ENCODE data around the gene FAR1.

Gene FAR1

GRCh38 chr11:13685461-13686108 is 17.1 kb downstream of the FAR1 start:
- Histone ChIP-seq H3K27ac (ENCODE audit: low read depth, low read length) (no peak overlapping the region), H3K4me3 (ENCODE audit: low read depth in 1 of 5, low read length in 5 of 5) (no peak overlapping the region), H3K4me1 (ENCODE audit: control insufficient read depth in 5 of 5, insufficient read depth in 5 of 5, low read length in 5 of 5) (peaks cover 0 to 15% (median 3%) of the 10 kb centered on the region in 5 donors), H3K9ac (ENCODE audit: low read length in 5 of 5) (no peak overlapping the region), H3K27me3 (ENCODE audit: control insufficient read depth in 5 of 5, insufficient read depth in 4 of 5, low read length in 5 of 5) (no peaks in the 10 kb centered on the region), H3K36me3 (ENCODE audit: control insufficient read depth in 5 of 5, insufficient read depth in 5 of 5, low read length in 5 of 5) (no peaks in the 10 kb centered on the region), H3K9me3 (ENCODE audit: control insufficient read depth in 5 of 5, low read length in 5 of 5) (no peaks in the 10 kb centered on the region)

- Histone ChIP-seq H3K4me3 (ENCODE audit: low read depth in 1 of 5, low read length in 5 of 5) (no peak overlapping the region), H3K36me3 (ENCODE audit: control insufficient read depth in 5 of 5, insufficient read depth in 5 of 5, low read length in 5 of 5) (no peaks in the 10 kb centered on the region), H3K27ac (ENCODE audit: low read depth, low read length) (no peak overlapping the region), H3K4me1 (ENCODE audit: control insufficient read depth in 5 of 5, insufficient read depth in 5 of 5, low read length in 5 of 5) (peaks cover 0 to 15% (median 0%) of the 10 kb centered on the region in 5 donors), H3K9ac (ENCODE audit: low read length in 5 of 5) (no peak overlapping the region), H3K27me3 (ENCODE audit: control insufficient read depth in 5 of 5, insufficient read depth in 4 of 5, low read length in 5 of 5) (no peaks in the 10 kb centered on the region), H3K9me3 (ENCODE audit: control insufficient read depth in 5 of 5, low read length in 5 of 5) (no peaks in the 10 kb centered on the region)
Observed at GRCh38 chr11:13686776-13687175, 18.3 kb downstream of the FAR1 start.

GRCh38 chr11:13687271-13687670 is 18.8 kb downstream of the FAR1 start:
- Histone ChIP-seq H3K36me3 (ENCODE audit: control insufficient read depth in 5 of 5, insufficient read depth in 5 of 5, low read length in 5 of 5) (no peaks in the 10 kb centered on the region), H3K4me3 (ENCODE audit: low read depth in 1 of 5, low read length in 5 of 5) (no peak overlapping the region), H3K27ac (ENCODE audit: low read depth, low read length) (no peak overlapping the region), H3K9me3 (ENCODE audit: control insufficient read depth in 5 of 5, low read length in 5 of 5) (no peaks in the 10 kb centered on the region), H3K9ac (ENCODE audit: low read length in 5 of 5) (no peak overlapping the region), H3K4me1 (ENCODE audit: control insufficient read depth in 5 of 5, insufficient read depth in 5 of 5, low read length in 5 of 5) (peaks cover 0 to 11% (median 0%) of the 10 kb centered on the region in 5 donors), H3K27me3 (ENCODE audit: control insufficient read depth in 5 of 5, insufficient read depth in 4 of 5, low read length in 5 of 5) (no peaks in the 10 kb centered on the region)

- no peaks in the 10 kb centered on the region for H3K27me3 ChIP-seq (ENCODE audit: control insufficient read depth in 5 of 5, insufficient read depth in 4 of 5, low read length in 5 of 5)
- peaks cover 0 to 11% (median 2%) of the 10 kb centered on the region in 5 donors for H3K36me3 ChIP-seq (ENCODE audit: control insufficient read depth in 5 of 5, insufficient read depth in 5 of 5, low read length in 5 of 5)
- no peak overlapping the region for H3K9ac ChIP-seq (ENCODE audit: low read length in 5 of 5)
- no peak overlapping the region for H3K27ac ChIP-seq (ENCODE audit: low read depth, low read length)
- no peaks in the 10 kb centered on the region for H3K4me1 ChIP-seq (ENCODE audit: control insufficient read depth in 5 of 5, insufficient read depth in 5 of 5, low read length in 5 of 5)
- H3K4me3 ChIP-seq (ENCODE audit: low read depth in 1 of 5, low read length in 5 of 5) = no peak overlapping the region
- H3K9me3 ChIP-seq (ENCODE audit: control insufficient read depth in 5 of 5, low read length in 5 of 5) = no peaks in the 10 kb centered on the region
Observed at GRCh38 chr11:13691286-13691899, 22.9 kb downstream of the FAR1 start.

GRCh38 chr11:13692172-13692571 is 23.7 kb downstream of the FAR1 start:
- H3K4me1 ChIP-seq (ENCODE audit: control insufficient read depth in 5 of 5, insufficient read depth in 5 of 5, low read length in 5 of 5) = no peaks in the 10 kb centered on the region
- H3K9me3 ChIP-seq (ENCODE audit: control insufficient read depth in 5 of 5, low read length in 5 of 5) = no peaks in the 10 kb centered on the region
- no peaks in the 10 kb centered on the region for H3K27me3 ChIP-seq (ENCODE audit: control insufficient read depth in 5 of 5, insufficient read depth in 4 of 5, low read length in 5 of 5)
- H3K27ac ChIP-seq (ENCODE audit: low read depth, low read length) = no peak overlapping the region
- no peak overlapping the region for H3K4me3 ChIP-seq (ENCODE audit: low read depth in 1 of 5, low read length in 5 of 5)
- no peak overlapping the region for H3K9ac ChIP-seq (ENCODE audit: low read length in 5 of 5)
- peaks cover 0 to 16% (median 6%) of the 10 kb centered on the region in 5 donors for H3K36me3 ChIP-seq (ENCODE audit: control insufficient read depth in 5 of 5, insufficient read depth in 5 of 5, low read length in 5 of 5)

GRCh38 chr11:13694115-13694514 is 25.6 kb downstream of the FAR1 start:
- H3K9ac ChIP-seq (ENCODE audit: low read length in 5 of 5) = no peak overlapping the region
- H3K4me3 ChIP-seq (ENCODE audit: low read depth in 1 of 5, low read length in 5 of 5) = no peak overlapping the region
- no peak overlapping the region for H3K27ac ChIP-seq (ENCODE audit: low read depth, low read length)
- no peaks in the 10 kb centered on the region for H3K9me3 ChIP-seq (ENCODE audit: control insufficient read depth in 5 of 5, low read length in 5 of 5)
- H3K4me1 ChIP-seq (ENCODE audit: control insufficient read depth in 5 of 5, insufficient read depth in 5 of 5, low read length in 5 of 5) = no peaks in the 10 kb centered on the region
- H3K27me3 ChIP-seq (ENCODE audit: control insufficient read depth in 5 of 5, insufficient read depth in 4 of 5, low read length in 5 of 5) = no peaks in the 10 kb centered on the region
- peaks cover 0 to 16% (median 6%) of the 10 kb centered on the region in 5 donors for H3K36me3 ChIP-seq (ENCODE audit: control insufficient read depth in 5 of 5, insufficient read depth in 5 of 5, low read length in 5 of 5)

- Histone ChIP-seq H3K27me3 (ENCODE audit: control insufficient read depth in 5 of 5, insufficient read depth in 4 of 5, low read length in 5 of 5) (no peaks in the 10 kb centered on the region), H3K27ac (ENCODE audit: low read depth, low read length) (no peak overlapping the region), H3K4me3 (ENCODE audit: low read depth in 1 of 5, low read length in 5 of 5) (no peak overlapping the region), H3K9ac (ENCODE audit: low read length in 5 of 5) (no peak overlapping the region), H3K36me3 (ENCODE audit: control insufficient read depth in 5 of 5, insufficient read depth in 5 of 5, low read length in 5 of 5) (peaks cover 0 to 22% (median 6%) of the 10 kb centered on the region in 5 donors), H3K9me3 (ENCODE audit: control insufficient read depth in 5 of 5, low read length in 5 of 5) (no peaks in the 10 kb centered on the region), H3K4me1 (ENCODE audit: control insufficient read depth in 5 of 5, insufficient read depth in 5 of 5, low read length in 5 of 5) (no peaks in the 10 kb centered on the region)
Observed at GRCh38 chr11:13695886-13696285, 27.4 kb downstream of the FAR1 start.

- peaks cover 0 to 29% (median 13%) of the 10 kb centered on the region in 5 donors for H3K36me3 ChIP-seq (ENCODE audit: control insufficient read depth in 5 of 5, insufficient read depth in 5 of 5, low read length in 5 of 5)
- H3K9me3 ChIP-seq (ENCODE audit: control insufficient read depth in 5 of 5, low read length in 5 of 5) = no peaks in the 10 kb centered on the region
- no peak overlapping the region for H3K4me3 ChIP-seq (ENCODE audit: low read depth in 1 of 5, low read length in 5 of 5)
- H3K4me1 ChIP-seq (ENCODE audit: control insufficient read depth in 5 of 5, insufficient read depth in 5 of 5, low read length in 5 of 5) = no peaks in the 10 kb centered on the region
- no peak overlapping the region for H3K27ac ChIP-seq (ENCODE audit: low read depth, low read length)
- H3K9ac ChIP-seq (ENCODE audit: low read length in 5 of 5) = no peak overlapping the region
- H3K27me3 ChIP-seq (ENCODE audit: control insufficient read depth in 5 of 5, insufficient read depth in 4 of 5, low read length in 5 of 5) = no peaks in the 10 kb centered on the region
Observed at GRCh38 chr11:13697710-13698109, 29.2 kb downstream of the FAR1 start.

- peaks cover 0 to 29% (median 16%) of the 10 kb centered on the region in 5 donors for H3K36me3 ChIP-seq (ENCODE audit: control insufficient read depth in 5 of 5, insufficient read depth in 5 of 5, low read length in 5 of 5)
- H3K27me3 ChIP-seq (ENCODE audit: control insufficient read depth in 5 of 5, insufficient read depth in 4 of 5, low read length in 5 of 5) = no peaks in the 10 kb centered on the region
- no peaks in the 10 kb centered on the region for H3K9me3 ChIP-seq (ENCODE audit: control insufficient read depth in 5 of 5, low read length in 5 of 5)
- no peaks in the 10 kb centered on the region for H3K4me1 ChIP-seq (ENCODE audit: control insufficient read depth in 5 of 5, insufficient read depth in 5 of 5, low read length in 5 of 5)
- H3K4me3 ChIP-seq (ENCODE audit: low read depth in 1 of 5, low read length in 5 of 5) = no peak overlapping the region
- H3K27ac ChIP-seq (ENCODE audit: low read depth, low read length) = no peak overlapping the region
- no peak overlapping the region for H3K9ac ChIP-seq (ENCODE audit: low read length in 5 of 5)
Observed at GRCh38 chr11:13698132-13698531, 29.7 kb downstream of the FAR1 start.

GRCh38 chr11:13699041-13699440 is 30.6 kb downstream of the FAR1 start:
- no peak overlapping the region for H3K27ac ChIP-seq (ENCODE audit: low read depth, low read length)
- H3K4me3 ChIP-seq (ENCODE audit: low read depth in 1 of 5, low read length in 5 of 5) = no peak overlapping the region
- peaks cover 3 to 29% (median 16%) of the 10 kb centered on the region in 5 donors for H3K36me3 ChIP-seq (ENCODE audit: control insufficient read depth in 5 of 5, insufficient read depth in 5 of 5, low read length in 5 of 5)
- H3K27me3 ChIP-seq (ENCODE audit: control insufficient read depth in 5 of 5, insufficient read depth in 4 of 5, low read length in 5 of 5) = no peaks in the 10 kb centered on the region
- H3K9ac ChIP-seq (ENCODE audit: low read length in 5 of 5) = no peak overlapping the region
- H3K4me1 ChIP-seq (ENCODE audit: control insufficient read depth in 5 of 5, insufficient read depth in 5 of 5, low read length in 5 of 5) = no peaks in the 10 kb centered on the region
- H3K9me3 ChIP-seq (ENCODE audit: control insufficient read depth in 5 of 5, low read length in 5 of 5) = no peaks in the 10 kb centered on the region

Measured in subcutaneous abdominal adipose tissue (tissue), 5 donors.